ENCODE results near the gene GRB7. TPM values are rescaled to one million over a fixed set of nuclear protein-coding genes. Genes with fewer than 3 reads are reported as not detected.
"Not testable (repeated sequence)": the region's sequence is repeated elsewhere in the genome, so short reads cannot be mapped to it uniquely, and the experiment has no call there.

GRB7 gene
- polyA plus RNA-seq, 1 donor (not counting 4 experiments of a cell fraction or from before 2014, with no cell fraction given), result 4.2 TPM

DNA sequence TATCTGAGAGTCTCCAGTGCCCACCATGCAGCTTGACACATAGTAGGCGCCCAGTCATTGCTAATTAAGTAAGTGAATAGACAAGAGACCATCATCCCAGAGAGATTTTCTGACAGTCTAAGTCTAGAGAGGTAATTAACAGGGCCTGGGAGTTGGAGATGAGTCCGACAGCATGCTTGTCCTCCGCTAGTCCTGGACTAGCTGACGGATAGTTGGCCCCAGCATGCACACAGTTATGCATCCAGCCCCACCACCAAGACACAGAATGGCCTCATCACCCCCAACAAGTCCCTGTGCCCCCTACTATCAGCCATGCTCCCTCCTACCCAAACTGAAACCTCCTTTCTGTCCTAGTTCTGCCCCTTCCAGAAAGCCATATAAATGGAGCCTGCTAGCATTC, 10.0 kb downstream of the GRB7 start:
- TF ChIP-seq, protein P1, sequence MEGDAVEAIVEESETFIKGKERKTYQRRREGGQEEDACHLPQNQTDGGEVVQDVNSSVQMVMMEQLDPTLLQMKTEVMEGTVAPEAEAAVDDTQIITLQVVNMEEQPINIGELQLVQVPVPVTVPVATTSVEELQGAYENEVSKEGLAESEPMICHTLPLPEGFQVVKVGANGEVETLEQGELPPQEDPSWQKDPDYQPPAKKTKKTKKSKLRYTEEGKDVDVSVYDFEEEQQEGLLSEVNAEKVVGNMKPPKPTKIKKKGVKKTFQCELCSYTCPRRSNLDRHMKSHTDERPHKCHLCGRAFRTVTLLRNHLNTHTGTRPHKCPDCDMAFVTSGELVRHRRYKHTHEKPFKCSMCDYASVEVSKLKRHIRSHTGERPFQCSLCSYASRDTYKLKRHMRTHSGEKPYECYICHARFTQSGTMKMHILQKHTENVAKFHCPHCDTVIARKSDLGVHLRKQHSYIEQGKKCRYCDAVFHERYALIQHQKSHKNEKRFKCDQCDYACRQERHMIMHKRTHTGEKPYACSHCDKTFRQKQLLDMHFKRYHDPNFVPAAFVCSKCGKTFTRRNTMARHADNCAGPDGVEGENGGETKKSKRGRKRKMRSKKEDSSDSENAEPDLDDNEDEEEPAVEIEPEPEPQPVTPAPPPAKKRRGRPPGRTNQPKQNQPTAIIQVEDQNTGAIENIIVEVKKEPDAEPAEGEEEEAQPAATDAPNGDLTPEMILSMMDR (optimal IDR thresholded peaks at IDR 0.05 in 1 of 3, IDR thresholded peaks at IDR 0.05 in 1 of 3, conservative IDR thresholded peaks at IDR 0.05 in 1 of 3; ENCODE audit: extremely low read depth in 1 of 3, insufficient read depth in 2 of 3, low read length in 3 of 3), result no peak
- TF ChIP-seq EZH2 (IDR thresholded peaks at IDR 0.05; ENCODE audit: low read length), result no peak
- peaks cover 27 to 31% of the 10 kb centered on the region in 2 experiments for H3K36me3 ChIP-seq (ENCODE audit: control insufficient read depth in 2 of 2, extremely low read depth in 1 of 2, insufficient read depth in 2 of 2, low read length in 2 of 2)
- H3K9me1 ChIP-seq (ENCODE audit: control insufficient read depth, extremely low read depth, insufficient read depth, low read length), result no peaks in the 10 kb centered on the region
- FAIRE-seq (no peak), DNase-seq (ENCODE audit: low read depth, low spot score) (no peak)
- no peak overlapping the region for H3K4me3 ChIP-seq (ENCODE audit: control insufficient read depth in 2 of 3, extremely low read depth in 1 of 3, insufficient read depth in 2 of 3, low read depth in 1 of 3, low read length in 3 of 3)
- no peak overlapping the region for H3K9ac ChIP-seq (ENCODE audit: control insufficient read depth, extremely low read depth, insufficient read depth, low read length)
- dilution Hi-C loops (cut with MboI; ENCODE audit: extremely low pct_ligation_motif_present, low sequenced_read_pairs), result no loop called here
- no peaks in the 10 kb centered on the region for H4K20me1 ChIP-seq (ENCODE audit: control insufficient read depth, extremely low read depth, insufficient read depth, low read length)
- no peaks in the 10 kb centered on the region for H3K27me3 ChIP-seq (ENCODE audit: control insufficient read depth, extremely low read depth, insufficient read depth, low read length)
- H3K27ac ChIP-seq (ENCODE audit: control insufficient read depth, insufficient read depth, low read length), result no peak overlapping the region
- H3K4me1 ChIP-seq (ENCODE audit: control insufficient read depth, extremely low read depth, insufficient read depth, low read length), result peaks cover 7% of the 10 kb centered on the region
- H3K9me3 ChIP-seq (ENCODE audit: control insufficient read depth, low read depth, low read length), result no peaks in the 10 kb centered on the region
- H3K79me2 ChIP-seq (ENCODE audit: control insufficient read depth, insufficient read depth, low read length), result no peaks in the 10 kb centered on the region
- H2AFZ ChIP-seq (ENCODE audit: control insufficient read depth, low read length), result no peak overlapping the region
- no peak overlapping the region for H3K4me2 ChIP-seq (ENCODE audit: control insufficient read depth, extremely low read depth, insufficient read depth, low read depth, low read length)

DNA sequence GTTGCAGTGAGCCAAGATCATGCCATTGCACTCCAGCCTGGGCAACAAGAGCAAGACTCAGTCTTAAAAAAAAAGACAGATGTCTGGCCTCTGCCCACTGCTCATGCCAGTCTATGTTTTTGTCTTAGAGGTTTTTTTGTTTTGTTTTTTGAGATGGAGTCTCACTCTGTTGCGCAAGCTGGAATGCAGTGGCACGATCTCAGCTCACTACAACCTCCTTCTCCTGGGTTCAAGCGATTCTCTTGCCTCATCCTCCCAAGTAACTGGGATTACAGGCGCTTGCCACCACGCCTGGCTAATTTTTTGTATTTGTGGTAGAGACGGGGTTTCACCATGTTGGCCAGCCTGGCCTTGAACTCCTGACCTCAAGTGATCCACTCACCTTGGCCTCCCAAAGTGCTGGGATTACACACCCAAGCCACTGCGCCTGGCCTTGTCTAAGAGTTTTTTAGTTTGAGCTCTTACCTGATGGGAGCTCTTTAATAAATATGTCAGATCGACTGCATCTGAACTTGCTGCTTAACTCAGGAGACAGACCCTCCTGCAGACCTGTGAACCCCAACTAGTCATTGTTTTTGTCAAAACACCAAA, 10.8 kb downstream of the GRB7 start:
- FAIRE-seq; H3K9me3 ChIP-seq (ENCODE audit: control insufficient read depth, low read depth, low read length); H3K4me1 ChIP-seq (ENCODE audit: control insufficient read depth, extremely low read depth, insufficient read depth, low read length); H3K9ac ChIP-seq (ENCODE audit: control insufficient read depth, extremely low read depth, insufficient read depth, low read length); DNase-seq (ENCODE audit: low read depth, low spot score); H3K4me3 ChIP-seq (ENCODE audit: control insufficient read depth in 2 of 3, extremely low read depth in 1 of 3, insufficient read depth in 2 of 3, low read depth in 1 of 3, low read length in 3 of 3); H3K27me3 ChIP-seq (ENCODE audit: control insufficient read depth, extremely low read depth, insufficient read depth, low read length); dilution Hi-C loops (cut with MboI; ENCODE audit: extremely low pct_ligation_motif_present, low sequenced_read_pairs); H3K27ac ChIP-seq (ENCODE audit: control insufficient read depth, insufficient read depth, low read length); H3K79me2 ChIP-seq (ENCODE audit: control insufficient read depth, insufficient read depth, low read length); H3K4me2 ChIP-seq (ENCODE audit: control insufficient read depth, extremely low read depth, insufficient read depth, low read depth, low read length); H2AFZ ChIP-seq (ENCODE audit: control insufficient read depth, low read length); H4K20me1 ChIP-seq (ENCODE audit: control insufficient read depth, extremely low read depth, insufficient read depth, low read length); H3K9me1 ChIP-seq (ENCODE audit: control insufficient read depth, extremely low read depth, insufficient read depth, low read length): not testable (repeated sequence)
- H3K36me3 ChIP-seq (ENCODE audit: control insufficient read depth in 2 of 2, extremely low read depth in 1 of 2, insufficient read depth in 2 of 2, low read length in 2 of 2), result peaks cover 22 to 25% of the 10 kb centered on the region in 2 experiments
